Ectodermal cell (in vitro differentiated cells): Measurements from ENCODE around the gene SNAI1.

Experiments used
- H3K27ac ChIP-seq: 2 replicates; pipeline ENCODE4 v1.7.0; 2013; ENCODE audit warnings: mild to moderate bottlenecking, low read depth, low read length; ENCODE audit not compliant: insufficient read depth, poor library complexity, severe bottlenecking
- H3K27me3 ChIP-seq: 2 replicates; pipeline ENCODE4 v1.7.0; 2013; ENCODE audit warnings: mild to moderate bottlenecking, low read length; ENCODE audit not compliant: insufficient read depth, control insufficient read depth, poor library complexity, severe bottlenecking
- H3K36me3 ChIP-seq: one replicate; pipeline ENCODE4 v1.7.0; 2013; ENCODE audit warnings: low read length; ENCODE audit not compliant: control insufficient read depth, insufficient read depth
- H3K4me1 ChIP-seq: one replicate; pipeline ENCODE4 v1.7.0; 2013; ENCODE audit warnings: low read length; ENCODE audit not compliant: control insufficient read depth, insufficient read depth
- H3K4me3 ChIP-seq: 2 replicates; pipeline ENCODE4 v1.7.0; 2013; ENCODE audit warnings: low read depth, low read length, control low read depth; ENCODE audit not compliant: insufficient read depth
- H3K9me3 ChIP-seq: 2 replicates; pipeline ENCODE4 v1.7.0; 2013; ENCODE audit warnings: mild to moderate bottlenecking, low read length, moderate library complexity; ENCODE audit not compliant: control insufficient read depth
- WGBS, 2 experiments: methylation state at CpG; one replicate each; pipeline ENCODE4 v1.1.7; 2013; ENCODE audit warnings: missing lambda C conversion rate in 2 of 2; 5-methylcytosine and 5-hydroxymethylcytosine counted together

The SNAI1 gene

GRCh38 chr20:50022676-50023075 lies 39.9 kb downstream of the SNAI1 start:
- no peaks in the 10 kb centered on the region for H3K9me3 ChIP-seq
- no peaks in the 10 kb centered on the region for H3K4me1 ChIP-seq
- no peak overlapping the region for H3K4me3 ChIP-seq
- no peak overlapping the region for H3K27ac ChIP-seq
- 91 to 95% methylated on average over 6 of the region's 6 CpGs for WGBS, 2 experiments
- no peaks in the 10 kb centered on the region for H3K36me3 ChIP-seq
- H3K27me3 ChIP-seq: no peaks in the 10 kb centered on the region

- H3K36me3 ChIP-seq: no peaks in the 10 kb centered on the region
- H3K27ac ChIP-seq: no peak overlapping the region
- WGBS, 2 experiments: 91 to 92% methylated on average over 10 of the region's 10 CpGs
- H3K27me3 ChIP-seq: no peaks in the 10 kb centered on the region
- no peak overlapping the region for H3K4me3 ChIP-seq
- H3K4me1 ChIP-seq: no peaks in the 10 kb centered on the region
- no peaks in the 10 kb centered on the region for H3K9me3 ChIP-seq
These were observed 40.5 kb downstream of the SNAI1 start for GRCh38 chr20:50023116-50023805.

- H3K27me3 ChIP-seq: no peaks in the 10 kb centered on the region
- H3K9me3 ChIP-seq: no peaks in the 10 kb centered on the region
- H3K4me1 ChIP-seq: peaks cover 3% of the 10 kb centered on the region
- no peak overlapping the region for H3K4me3 ChIP-seq
- 88 to 92% methylated on average over 7 of the region's 7 CpGs for WGBS, 2 experiments
- H3K36me3 ChIP-seq: no peaks in the 10 kb centered on the region
- H3K27ac ChIP-seq: no peak overlapping the region
These were observed 44.2 kb downstream of the SNAI1 start for GRCh38 chr20:50026746-50027575.

GRCh38 chr20:50027611-50028105 lies 44.9 kb downstream of the SNAI1 start:
- no peak overlapping the region for H3K4me3 ChIP-seq
- WGBS, 2 experiments: 76 to 77% methylated on average over 12 of the region's 12 CpGs
- peaks cover 3% of the 10 kb centered on the region for H3K4me1 ChIP-seq
- no peaks in the 10 kb centered on the region for H3K27me3 ChIP-seq
- no peaks in the 10 kb centered on the region for H3K9me3 ChIP-seq
- no peak overlapping the region for H3K27ac ChIP-seq
- H3K36me3 ChIP-seq: no peaks in the 10 kb centered on the region

GRCh38 chr20:50029083-50029696 lies 46.4 kb downstream of the SNAI1 start:
- peaks cover 3% of the 10 kb centered on the region for H3K4me1 ChIP-seq
- H3K9me3 ChIP-seq: no peaks in the 10 kb centered on the region
- no peaks in the 10 kb centered on the region for H3K36me3 ChIP-seq
- H3K4me3 ChIP-seq: no peak overlapping the region
- H3K27ac ChIP-seq: no peak overlapping the region
- H3K27me3 ChIP-seq: no peaks in the 10 kb centered on the region
- 89 to 91% methylated on average over 15 of the region's 15 CpGs for WGBS, 2 experiments

- 81 to 83% methylated on average over 19 of the region's 19 CpGs for WGBS, 2 experiments
- Histone ChIP-seq H3K27me3 (no peaks in the 10 kb centered on the region), H3K27ac (no peak overlapping the region), H3K4me1 (peaks cover 3% of the 10 kb centered on the region), H3K4me3 (no peak overlapping the region), H3K36me3 (no peaks in the 10 kb centered on the region), H3K9me3 (no peaks in the 10 kb centered on the region)
These were observed 47.1 kb downstream of the SNAI1 start for GRCh38 chr20:50029697-50030461.

- Histone ChIP-seq H3K27ac (no peak overlapping the region), H3K4me1 (peaks cover 3% of the 10 kb centered on the region), H3K27me3 (no peaks in the 10 kb centered on the region), H3K9me3 (no peaks in the 10 kb centered on the region), H3K36me3 (no peaks in the 10 kb centered on the region), H3K4me3 (no peak overlapping the region)
- 88 to 95% methylated on average over 9 of the region's 9 CpGs for WGBS, 2 experiments
These were observed 50.3 kb downstream of the SNAI1 start for GRCh38 chr20:50032955-50033666.

- 89 to 90% methylated on average over 9 of the region's 9 CpGs for WGBS, 2 experiments
- Histone ChIP-seq H3K36me3 (no peaks in the 10 kb centered on the region), H3K27ac (no peak overlapping the region), H3K4me3 (no peak overlapping the region), H3K4me1 (peaks cover 3% of the 10 kb centered on the region), H3K9me3 (no peaks in the 10 kb centered on the region), H3K27me3 (no peaks in the 10 kb centered on the region)
These were observed 51.9 kb downstream of the SNAI1 start for GRCh38 chr20:50034567-50035180.

GRCh38 chr20:50036703-50037102 lies 53.9 kb downstream of the SNAI1 start:
- Histone ChIP-seq H3K27ac (no peak overlapping the region), H3K4me1 (no peaks in the 10 kb centered on the region), H3K9me3 (no peaks in the 10 kb centered on the region), H3K36me3 (no peaks in the 10 kb centered on the region), H3K4me3 (no peak overlapping the region), H3K27me3 (no peaks in the 10 kb centered on the region)
- 89 to 93% methylated on average over 3 of the region's 3 CpGs for WGBS, 2 experiments
